G401.6 (cell line): ENCODE data around the gene GZMH.
"Not testable (repeated sequence)": the region's sequence is repeated elsewhere in the genome, so short reads cannot be mapped to it uniquely, and the experiment has no call there.

Experiments
- FAIRE-seq: peaks from 2 replicates; lab custom pipeline; 2012; peaks lifted over from hg19 to GRCh38; lab: Jason Lieb, UNC

The GZMH gene

DNA sequence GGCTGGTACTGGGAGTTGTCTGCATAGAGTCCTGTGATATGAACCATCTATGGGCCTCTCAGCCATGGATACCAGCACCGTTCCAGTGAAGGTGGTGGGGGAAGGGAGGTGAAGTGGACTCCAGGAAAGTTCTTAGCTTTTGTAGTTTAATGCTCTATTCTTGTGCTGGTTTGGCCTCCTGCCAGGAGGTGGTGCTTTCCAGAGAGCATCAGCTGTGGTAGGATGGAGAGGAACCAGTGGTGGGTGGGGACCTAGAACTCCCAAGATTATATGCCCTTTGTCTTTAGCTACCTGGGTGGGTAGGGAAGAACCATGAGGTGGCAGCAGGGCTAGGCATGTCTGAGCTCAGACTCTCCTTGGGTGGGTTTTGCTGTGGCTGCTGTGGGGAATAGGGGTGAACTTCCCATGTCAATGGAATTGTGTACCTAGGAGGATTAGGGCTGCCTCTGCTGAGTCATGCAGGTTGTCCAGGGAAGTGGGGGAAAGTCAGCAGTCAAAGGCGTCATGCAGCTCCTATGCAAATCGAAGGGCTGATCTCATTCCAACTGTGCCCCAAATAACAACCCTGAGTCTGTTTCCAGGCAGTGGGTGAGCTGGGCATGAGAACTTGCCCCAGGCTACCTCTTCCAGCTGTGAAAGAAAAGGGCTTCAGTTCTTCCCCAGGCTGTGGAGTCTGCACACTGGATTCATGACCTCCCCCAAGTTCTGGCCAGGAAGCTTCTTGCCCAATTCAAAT, 14.2 kb downstream of the GZMH start:
- no peak for FAIRE-seq

DNA sequence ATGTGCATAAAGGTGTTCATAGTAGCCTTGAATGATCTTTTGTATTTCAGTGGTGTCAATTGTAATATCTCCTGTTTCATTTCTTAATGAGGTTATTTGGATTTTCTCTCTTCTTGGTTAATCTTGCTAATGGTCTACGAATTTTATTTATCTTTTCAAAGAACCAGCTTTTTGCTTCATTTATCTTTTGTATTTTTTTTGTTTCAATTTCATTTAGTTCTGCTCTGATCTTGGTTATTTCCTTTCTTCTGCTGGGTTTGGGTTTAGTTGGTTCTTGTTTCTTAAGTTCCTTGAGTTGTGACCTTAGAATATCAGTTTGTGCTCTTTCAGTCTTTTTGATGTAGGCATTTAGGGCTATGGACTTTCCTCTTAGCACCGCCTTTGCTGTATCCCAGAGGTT, 18.5 kb downstream of the GZMH start:
- not testable (repeated sequence) for FAIRE-seq

DNA sequence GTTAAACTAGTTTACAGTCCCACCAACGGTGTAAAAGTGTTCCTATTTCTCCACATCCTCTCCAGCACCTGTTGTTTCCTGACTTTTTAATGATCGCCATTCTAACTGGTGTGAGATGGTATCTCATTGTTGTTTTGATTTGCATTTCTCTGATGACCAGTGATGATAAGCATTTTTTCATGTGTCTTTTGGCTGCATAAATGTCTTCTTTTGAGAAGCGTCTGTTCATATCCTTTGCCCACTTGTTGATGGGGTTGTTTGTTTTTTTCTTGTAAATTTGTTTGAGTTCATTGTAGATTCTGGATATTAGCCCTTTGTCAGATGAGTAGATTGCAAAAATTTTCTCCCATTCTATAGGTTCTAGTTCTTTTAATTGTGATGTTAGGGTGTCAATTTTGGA, 25.1 kb downstream of the GZMH start:
- not testable (repeated sequence) for FAIRE-seq

DNA sequence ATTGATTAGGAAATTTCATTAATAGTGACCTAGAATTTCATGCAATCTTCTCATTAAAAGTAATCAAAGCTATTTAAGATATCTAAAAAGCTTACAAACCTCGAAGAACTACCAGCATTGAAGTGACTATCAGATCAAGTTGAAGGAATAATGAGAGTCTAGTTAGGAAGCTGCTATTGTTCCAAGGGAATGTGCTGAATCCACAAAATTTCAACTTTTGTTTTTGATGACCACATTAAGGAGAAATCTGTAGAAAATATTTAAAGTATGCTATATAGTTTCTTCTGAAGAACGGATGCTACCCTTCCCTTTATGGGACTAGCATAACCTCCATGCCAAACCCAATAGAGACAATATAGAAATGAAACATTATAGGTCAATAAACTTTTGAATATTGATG, 30.9 kb downstream of the GZMH start:
- no peak for FAIRE-seq

DNA sequence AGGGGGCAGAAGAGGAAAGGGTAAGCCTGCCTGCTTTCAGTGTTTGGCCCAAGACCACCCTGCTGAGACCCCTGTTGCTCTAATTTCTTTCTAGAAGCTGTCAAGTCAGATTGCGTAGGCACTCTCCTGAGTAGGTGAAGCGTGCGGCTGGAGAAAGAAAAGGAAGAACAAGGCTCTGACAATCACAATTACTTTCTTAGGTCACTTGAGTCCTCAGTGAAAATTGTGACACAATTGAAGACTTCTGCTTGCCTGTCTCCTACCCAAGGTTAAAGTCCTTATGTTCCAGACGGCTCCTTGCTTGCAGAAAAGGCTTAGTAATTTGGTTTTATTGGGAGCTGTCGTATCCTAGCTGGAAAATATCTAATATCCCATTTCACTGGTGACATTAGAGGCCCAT, 32.7 kb downstream of the GZMH start:
- FAIRE-seq = no peak

DNA sequence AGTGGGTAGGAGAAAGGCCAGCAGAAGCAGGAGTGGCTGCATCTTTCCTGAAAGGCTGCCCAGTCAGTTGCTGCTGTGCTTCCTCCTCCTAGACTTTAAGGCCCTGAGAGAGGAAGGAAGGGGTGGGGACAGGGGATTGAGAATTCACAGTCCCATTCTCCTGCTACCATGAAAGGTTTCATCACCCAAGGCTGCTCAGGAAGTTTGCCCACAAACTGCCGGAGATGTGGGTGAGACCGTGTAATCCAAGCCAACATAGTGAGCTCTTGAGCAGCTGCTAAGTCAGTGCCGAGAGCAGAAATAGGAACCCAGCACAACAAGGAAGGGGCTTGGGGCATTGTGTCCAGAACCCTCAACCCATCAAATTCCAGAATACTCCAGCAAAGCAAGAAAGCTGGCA, 33.3 kb downstream of the GZMH start, which contains the start of gene CTSG:
Gene CTSG, minus strand, starts transcription at position 69 of the 400 bp plus-strand sequence. Its CDS starts 27 bp downstream, at position 42.
- FAIRE-seq = no peak

DNA sequence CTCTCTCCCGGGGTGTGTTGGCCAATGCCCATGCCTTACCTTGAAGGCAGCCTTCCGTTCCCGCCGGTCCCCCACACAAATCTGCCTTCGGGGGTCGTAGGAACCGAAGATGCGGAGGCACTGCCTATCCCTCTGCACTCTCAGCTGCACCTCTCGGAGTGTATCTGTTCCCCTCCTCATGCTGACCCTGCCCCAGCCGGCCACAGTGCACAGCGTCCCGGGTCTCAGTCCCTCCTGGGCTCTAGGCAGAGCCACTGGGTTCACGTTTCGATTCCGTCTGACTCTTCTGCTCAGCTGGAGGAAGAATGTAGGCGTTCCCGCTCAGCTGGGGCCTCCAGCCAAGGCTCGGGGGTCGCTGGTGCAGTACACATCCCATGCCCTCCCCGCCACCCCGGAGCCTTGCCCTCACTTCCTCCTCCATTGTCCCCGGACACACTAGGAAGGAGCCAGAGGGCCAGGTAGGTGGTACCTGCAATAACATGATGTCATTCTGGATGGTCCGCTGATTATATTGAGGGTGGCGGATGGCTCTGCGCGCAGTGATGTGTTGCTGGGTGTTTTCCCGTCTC, 35.2 kb downstream of the GZMH start:
- FAIRE-seq = no peak

DNA sequence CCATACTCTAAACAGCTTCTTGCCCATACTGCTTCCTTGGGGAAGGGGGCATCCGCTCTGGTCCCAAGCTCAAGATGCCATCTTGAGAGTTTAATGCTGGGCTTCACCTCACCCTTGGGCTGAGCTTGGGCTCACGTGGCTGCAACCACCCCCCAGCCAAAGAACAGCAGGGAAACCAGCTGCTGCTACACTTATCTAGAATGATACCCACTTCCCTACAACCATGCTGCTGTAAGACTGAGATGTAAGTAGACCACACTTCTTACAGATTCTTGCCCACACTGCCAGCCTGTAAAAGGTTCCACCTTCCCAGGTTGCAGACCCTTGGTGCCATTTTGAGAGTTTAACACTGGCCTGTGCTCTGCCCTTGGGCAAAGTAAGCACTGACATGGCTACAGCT, 43.2 kb downstream of the GZMH start:
- no peak for FAIRE-seq

DNA sequence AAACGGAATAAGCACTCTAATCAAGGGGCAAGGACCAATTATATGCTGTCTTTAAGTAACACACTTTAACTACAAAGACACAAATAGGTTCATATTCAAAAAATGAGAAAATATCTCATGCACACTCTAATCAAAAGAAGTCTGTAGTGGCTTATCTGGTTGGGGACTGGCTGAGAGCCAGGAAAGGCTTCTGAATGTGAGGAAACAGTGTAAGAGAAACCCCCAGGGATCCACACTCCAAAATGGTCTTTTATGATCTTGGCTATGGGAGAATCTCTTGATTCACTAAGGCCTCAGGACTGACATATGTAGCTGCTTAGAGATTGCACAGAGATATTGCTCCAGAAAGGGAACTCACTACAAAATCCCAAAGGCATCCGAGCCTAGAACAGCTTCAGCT, 43.7 kb downstream of the GZMH start:
- no peak for FAIRE-seq

DNA sequence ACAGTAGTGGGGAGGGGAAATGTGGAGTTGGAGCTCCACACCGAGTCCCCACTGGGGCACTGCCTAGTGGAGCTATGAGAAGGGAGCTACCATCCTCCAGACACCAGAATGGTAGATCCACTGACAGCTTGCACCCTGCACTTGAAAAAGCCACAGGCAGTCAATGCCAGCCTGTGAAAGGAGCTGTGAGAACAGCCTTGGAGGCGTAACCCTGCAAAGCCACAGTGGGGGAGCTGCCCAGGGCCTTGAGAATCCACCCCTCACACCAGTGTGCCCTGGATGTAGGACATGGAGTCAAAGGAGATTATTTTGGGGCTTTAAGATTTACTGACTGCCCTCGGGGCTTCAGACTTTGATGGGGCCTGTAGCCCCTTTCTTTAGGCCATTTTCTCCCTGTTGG, 46.0 kb downstream of the GZMH start:
- FAIRE-seq = no peak

DNA sequence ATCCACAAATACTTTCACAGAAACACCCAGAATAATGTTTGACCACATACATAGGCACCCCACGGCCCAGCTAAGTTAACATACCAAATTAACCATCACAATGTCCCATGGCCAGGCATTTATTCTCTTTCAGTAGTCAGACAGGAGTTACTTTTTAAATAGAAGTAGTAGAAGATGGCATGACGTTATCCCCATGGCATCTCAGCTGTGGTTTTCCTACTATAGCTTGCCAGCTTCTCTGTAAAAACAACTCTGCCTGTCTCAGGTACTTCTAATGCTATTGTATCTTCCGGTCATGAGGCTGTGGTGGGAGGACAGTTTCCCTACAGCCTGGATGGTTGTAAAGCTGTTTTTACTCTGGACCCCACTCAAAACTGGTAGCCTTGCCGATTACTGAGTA, 52.7 kb downstream of the GZMH start:
- no peak for FAIRE-seq
